ENCODE measurements around the gene DYNLL1. TPM values are rescaled to one million over a fixed set of nuclear protein-coding genes. Genes with fewer than 3 reads are reported as not detected.
"Not testable (repeated sequence)": the region's sequence is repeated elsewhere in the genome, so short reads cannot be mapped to it uniquely, and the experiment has no call there.

The DYNLL1 gene
- total RNA-seq, 2 donors from 2014 or later: 166 to 303 TPM

DNA sequence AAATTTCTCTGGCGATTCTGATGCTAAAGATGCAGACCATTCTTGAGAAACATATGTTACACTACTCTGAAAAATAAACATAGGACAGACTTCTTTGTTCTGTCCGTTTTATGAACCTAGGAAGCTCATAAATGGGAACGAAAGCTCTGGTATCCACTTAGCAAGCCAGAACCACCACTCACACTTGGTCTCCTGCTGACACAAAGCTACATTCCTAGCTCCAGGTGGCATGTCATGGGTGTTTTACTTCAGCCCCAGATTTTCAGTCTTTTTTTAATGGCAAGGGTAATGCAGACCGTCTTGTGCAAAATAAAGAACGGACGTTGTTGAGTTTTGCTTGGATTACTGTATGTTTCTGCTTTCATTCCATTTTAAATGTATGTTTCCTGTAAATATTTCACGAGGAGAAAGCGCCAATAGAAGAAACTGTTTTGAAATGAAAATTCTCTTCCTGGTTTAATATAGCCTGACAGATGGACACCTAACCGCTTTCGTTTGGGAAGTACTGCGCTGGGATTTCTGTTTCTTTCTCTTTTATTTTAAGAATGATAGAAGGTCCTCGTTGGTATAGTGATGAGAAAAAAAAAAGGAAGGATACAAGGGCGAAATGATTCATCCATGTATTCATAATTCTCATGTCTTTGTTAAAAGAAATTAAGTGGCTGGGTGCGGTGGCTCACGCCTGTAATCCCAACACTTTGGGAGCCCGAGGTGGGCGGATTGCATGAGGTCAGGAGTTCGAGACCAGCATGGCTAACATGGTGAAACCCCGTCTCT, 33.9 kb downstream of the DYNLL1 start:
- WGBS: 15% methylated on average over 19 of the region's 19 CpGs
- Histone ChIP-seq H3K4me3 (peak overlapping the region; percentile 65 to 74), H3K27ac (peak overlapping the region; percentile 89), H3K4me1 (replicated peaks) (peaks cover 6% of the 10 kb centered on the region), H3K36me3 (no peaks in the 10 kb centered on the region), H3K9me3 (no peaks in the 10 kb centered on the region), H3K27me3 (replicated peaks; ENCODE audit: insufficient read depth) (no peaks in the 10 kb centered on the region)
- intact Hi-C loops (cut with DNase I): no loop called here
- peak; percentile 52 for DNase-seq (ENCODE audit: low spot score)
- no peak for TF ChIP-seq POLR2A (IDR thresholded peaks at IDR 0.05)
- TF ChIP-seq, protein P1, sequence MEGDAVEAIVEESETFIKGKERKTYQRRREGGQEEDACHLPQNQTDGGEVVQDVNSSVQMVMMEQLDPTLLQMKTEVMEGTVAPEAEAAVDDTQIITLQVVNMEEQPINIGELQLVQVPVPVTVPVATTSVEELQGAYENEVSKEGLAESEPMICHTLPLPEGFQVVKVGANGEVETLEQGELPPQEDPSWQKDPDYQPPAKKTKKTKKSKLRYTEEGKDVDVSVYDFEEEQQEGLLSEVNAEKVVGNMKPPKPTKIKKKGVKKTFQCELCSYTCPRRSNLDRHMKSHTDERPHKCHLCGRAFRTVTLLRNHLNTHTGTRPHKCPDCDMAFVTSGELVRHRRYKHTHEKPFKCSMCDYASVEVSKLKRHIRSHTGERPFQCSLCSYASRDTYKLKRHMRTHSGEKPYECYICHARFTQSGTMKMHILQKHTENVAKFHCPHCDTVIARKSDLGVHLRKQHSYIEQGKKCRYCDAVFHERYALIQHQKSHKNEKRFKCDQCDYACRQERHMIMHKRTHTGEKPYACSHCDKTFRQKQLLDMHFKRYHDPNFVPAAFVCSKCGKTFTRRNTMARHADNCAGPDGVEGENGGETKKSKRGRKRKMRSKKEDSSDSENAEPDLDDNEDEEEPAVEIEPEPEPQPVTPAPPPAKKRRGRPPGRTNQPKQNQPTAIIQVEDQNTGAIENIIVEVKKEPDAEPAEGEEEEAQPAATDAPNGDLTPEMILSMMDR (IDR thresholded peaks at IDR 0.05): peak in 1 of 4 experiments; percentile 9
- peak; percentile 35 for TF ChIP-seq POLR2AphosphoS5 (IDR thresholded peaks at IDR 0.05)

DNA sequence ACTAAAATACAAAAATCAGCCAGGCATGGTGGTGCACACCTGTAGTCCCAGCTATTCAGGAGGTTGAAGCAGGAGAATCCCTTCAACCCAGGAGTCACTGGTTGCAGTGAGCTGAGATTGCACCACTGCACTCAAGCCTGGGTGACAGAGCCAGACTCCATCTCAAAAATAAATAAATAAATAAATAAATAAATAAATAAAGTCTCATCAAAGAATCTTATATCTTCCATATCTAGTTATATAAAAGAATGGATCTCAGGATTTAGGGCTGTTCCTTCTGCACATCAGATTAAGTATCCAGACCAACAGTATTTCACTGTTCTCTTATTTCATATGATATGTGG, 34.5 kb downstream of the DYNLL1 start:
- H3K36me3 ChIP-seq; H3K4me1 ChIP-seq (replicated peaks); intact Hi-C loops (cut with DNase I); DNase-seq (ENCODE audit: low spot score); H3K9me3 ChIP-seq; H3K27me3 ChIP-seq (replicated peaks; ENCODE audit: insufficient read depth): not testable (repeated sequence)
- Histone ChIP-seq H3K27ac (peak overlapping the region; percentile 89), H3K4me3 (peak overlapping the region; percentile 65 to 74)

DNA sequence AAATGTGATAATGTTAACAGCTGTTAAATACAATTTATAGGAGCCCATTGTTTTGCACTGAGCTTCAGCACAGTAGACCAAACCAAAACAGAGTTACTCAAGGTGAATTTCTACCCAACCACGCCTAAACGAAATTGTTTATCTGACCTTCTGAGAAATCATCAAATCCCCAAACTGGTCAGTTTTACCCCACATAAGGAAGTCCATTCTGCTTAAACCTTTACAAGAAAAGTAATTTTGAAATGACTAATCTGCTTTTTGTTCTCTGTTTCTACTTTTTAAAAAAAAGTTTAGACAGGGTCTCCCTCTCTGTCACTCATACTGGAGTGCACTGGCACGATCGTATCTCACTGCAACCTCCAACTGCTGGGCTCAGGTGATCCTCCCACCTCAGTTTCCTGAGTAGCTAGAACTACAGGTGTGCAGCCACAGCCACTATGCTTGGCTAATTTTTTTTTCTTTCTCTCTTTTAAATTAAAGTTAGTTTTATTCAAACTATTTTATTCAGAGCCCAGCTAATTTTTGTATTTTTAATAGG, 36.9 kb downstream of the DYNLL1 start:
- intact Hi-C loops (cut with DNase I): no loop called here
- no peaks in the 10 kb centered on the region for H3K27me3 ChIP-seq (replicated peaks; ENCODE audit: insufficient read depth)
- peaks cover 9% of the 10 kb centered on the region for H3K4me1 ChIP-seq (replicated peaks)

DNA sequence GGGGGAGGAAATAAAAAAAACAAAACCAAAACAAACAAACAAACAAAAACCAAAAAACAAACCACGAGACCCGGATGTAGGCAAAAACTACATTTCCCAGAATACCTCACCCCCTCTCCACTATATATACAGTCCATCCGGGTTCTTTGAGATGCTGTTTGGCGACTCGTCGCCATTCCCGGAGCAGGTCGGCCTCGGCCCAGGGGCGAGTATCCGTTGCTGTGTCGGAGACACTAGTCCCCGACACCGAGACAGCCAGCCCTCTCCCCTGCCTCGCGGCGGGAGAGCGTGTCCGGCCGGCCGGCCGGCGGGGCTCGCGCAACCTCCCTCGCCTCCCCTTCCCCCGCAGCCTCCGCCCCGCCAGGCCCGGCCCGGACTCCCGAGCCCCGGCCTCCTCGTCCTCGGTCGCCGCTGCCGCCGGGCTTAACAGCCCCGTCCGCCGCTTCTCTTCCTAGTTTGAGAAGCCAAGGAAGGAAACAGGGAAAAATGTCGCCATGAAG, 38.3 kb downstream of the DYNLL1 start, which contains the start of gene RNF10:
Gene RNF10 (plus strand): TSS at position 154 of the 500 bp plus-strand sequence. CDS start 456 bp downstream, outside the sequence.
- H3K4me3 ChIP-seq: peak within 1 kb of the TSS; percentile 84 to 100
- TF ChIP-seq POLR2A (IDR thresholded peaks at IDR 0.05) (peak; percentile 97), POLR2AphosphoS5 (IDR thresholded peaks at IDR 0.05) (peak; percentile 99)
- TF ChIP-seq, protein P1 (IDR thresholded peaks at IDR 0.05): peak in 1 of 4 experiments; percentile 11
- no peaks in the 10 kb centered on the region for H3K27me3 ChIP-seq (replicated peaks; ENCODE audit: insufficient read depth)
- peak; percentile 83 for DNase-seq (ENCODE audit: low spot score)
- WGBS: 0% methylated on average over 31 of the region's 43 CpGs
- intact Hi-C loops (cut with DNase I): no loop called here
- H3K36me3 ChIP-seq: no peaks in the 10 kb centered on the region
- H3K4me1 ChIP-seq (replicated peaks): peaks cover 11% of the 10 kb centered on the region
- H3K27ac ChIP-seq: peak within 1 kb of the TSS; percentile 93 to 96
- no peaks in the 10 kb centered on the region for H3K9me3 ChIP-seq

More for the DNA sequence above, 36.9 kb downstream of the DYNLL1 start:
- WGBS: 71% methylated on average over 4 of the region's 4 CpGs
- Histone ChIP-seq H3K9me3 (no peaks in the 10 kb centered on the region), H3K4me3 (no peak overlapping the region), H3K36me3 (no peaks in the 10 kb centered on the region), H3K27ac (no peak overlapping the region)
- DNase-seq (ENCODE audit: low spot score): no peak
- no peak for TF ChIP-seq POLR2A (IDR thresholded peaks at IDR 0.05)
- TF ChIP-seq POLR2AphosphoS5 (IDR thresholded peaks at IDR 0.05): no peak
- TF ChIP-seq, protein P1 (IDR thresholded peaks at IDR 0.05): no peak

DNA sequence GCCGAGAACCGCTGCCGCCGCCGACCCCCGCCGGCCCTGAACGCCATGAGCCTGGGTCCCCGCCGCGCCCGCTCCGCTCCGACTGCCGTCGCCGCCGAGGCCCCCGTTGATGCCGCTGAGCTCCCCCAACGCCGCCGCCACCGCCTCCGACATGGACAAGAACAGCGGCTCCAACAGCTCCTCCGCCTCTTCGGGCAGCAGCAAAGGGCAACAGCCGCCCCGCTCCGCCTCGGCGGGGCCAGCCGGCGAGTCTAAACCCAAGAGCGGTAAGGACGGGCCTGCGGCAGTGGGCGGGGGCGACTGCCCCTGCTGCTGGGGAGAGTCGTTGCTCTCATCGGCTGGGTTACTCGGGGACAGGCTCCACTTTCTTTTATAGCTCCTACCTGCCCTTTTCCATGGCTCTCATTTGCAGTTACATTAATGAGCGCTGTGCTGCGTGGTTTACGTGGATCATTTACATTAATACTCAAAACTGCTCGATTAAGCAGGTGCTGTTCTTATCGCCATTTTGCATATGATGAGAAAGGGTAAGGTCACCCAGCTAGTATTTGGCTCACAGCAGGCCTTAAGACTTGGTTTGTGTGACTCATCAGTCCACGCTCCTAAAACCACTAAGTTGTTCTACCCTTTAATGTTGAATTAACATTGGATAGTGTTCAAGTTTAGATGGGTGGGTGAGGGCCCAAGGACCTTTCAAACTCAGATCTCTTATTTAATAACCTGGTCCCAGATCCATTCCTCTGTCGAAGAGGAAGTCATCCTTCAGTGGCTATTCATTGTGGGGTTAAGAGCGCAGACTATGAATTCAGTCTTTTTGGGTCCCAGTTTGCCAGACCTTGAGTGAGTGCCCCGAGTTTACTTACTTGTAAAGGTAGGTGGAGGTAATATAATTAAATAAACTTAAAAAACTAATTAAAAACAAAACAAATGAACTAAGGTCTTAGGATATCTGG, 39.1 kb downstream of the DYNLL1 start:
- intact Hi-C loops (cut with DNase I): no loop called here
- Histone ChIP-seq H3K9me3 (no peaks in the 10 kb centered on the region), H3K36me3 (no peaks in the 10 kb centered on the region), H3K27me3 (replicated peaks; ENCODE audit: insufficient read depth) (no peaks in the 10 kb centered on the region), H3K27ac (peak overlapping the region; percentile 93 to 96), H3K4me3 (peak overlapping the region; percentile 84 to 100), H3K4me1 (replicated peaks) (peaks cover 11% of the 10 kb centered on the region)
- TF ChIP-seq POLR2AphosphoS5 (IDR thresholded peaks at IDR 0.05) (no peak), POLR2A (IDR thresholded peaks at IDR 0.05) (no peak)
- TF ChIP-seq, protein P1 (IDR thresholded peaks at IDR 0.05): no peak
- peak; percentile 22 for DNase-seq (ENCODE audit: low spot score)
- 1% methylated on average over 33 of the region's 52 CpGs for WGBS
